Activated CD4-positive, alpha-beta T cell treated with anti-CD3 and anti-CD28 coated beads for 24 hours (primary cell): ENCODE measurements around the gene BAG1.

Source experiments
- DNase-seq, 2 donors: peaks; one replicate each; pipeline ENCODE4 v3.0.0-alpha.2; 2020; ENCODE audit warnings: low read depth in 2 of 2

Gene BAG1

DNA sequence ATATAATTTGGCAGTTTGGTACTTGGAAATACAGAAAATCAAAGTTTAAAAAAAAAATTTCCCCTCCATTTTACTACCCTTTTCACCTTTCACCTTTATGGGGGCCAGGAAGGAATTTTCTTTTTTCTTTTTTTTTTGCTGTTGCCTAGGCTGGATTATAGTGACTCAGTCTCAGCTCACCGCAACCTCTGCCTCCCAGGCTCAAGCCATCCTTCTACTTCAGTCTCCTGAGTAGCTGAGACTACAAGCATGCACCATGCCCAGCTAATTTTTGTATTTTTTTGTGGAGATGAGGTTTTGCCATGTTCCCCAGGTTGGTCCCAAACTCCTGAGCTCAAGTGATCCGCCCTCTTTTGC is 9.4 kb upstream of the BAG1 start:
- DNase-seq, result no peak

DNA sequence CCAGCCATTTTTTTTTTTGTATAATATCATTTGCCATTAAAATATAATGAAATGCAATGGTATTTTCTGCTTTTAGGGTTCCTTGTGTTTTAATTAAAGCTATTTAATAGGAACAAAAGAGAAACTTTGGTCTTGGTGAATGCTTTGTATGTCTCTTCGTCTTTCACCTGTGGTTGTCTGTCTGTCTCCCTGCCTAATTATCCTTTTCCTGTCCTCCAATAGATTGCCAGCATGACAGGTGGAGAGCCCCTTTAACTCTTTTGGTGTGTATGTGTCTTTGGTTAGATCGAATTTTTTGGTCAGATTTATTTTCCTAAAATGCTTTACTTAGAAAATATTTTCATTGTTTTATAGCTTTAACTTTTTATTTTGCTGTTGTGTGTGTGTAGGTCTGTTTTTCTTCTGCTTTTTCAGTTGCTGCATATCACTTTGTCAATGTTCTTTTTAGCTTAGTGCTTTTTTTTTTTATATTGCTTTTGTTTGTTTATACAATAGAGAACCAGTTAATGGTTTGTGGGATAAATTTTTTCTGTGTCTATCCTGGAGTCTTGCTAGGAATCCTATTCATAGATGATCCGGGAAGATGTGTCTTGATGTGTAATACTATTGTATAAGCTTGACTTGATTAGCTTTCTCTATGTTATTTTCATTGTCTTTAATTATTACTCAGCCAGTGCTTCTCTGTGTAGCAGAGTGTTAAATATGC is 8.9 kb upstream of the BAG1 start:
- DNase-seq, result no peak

DNA sequence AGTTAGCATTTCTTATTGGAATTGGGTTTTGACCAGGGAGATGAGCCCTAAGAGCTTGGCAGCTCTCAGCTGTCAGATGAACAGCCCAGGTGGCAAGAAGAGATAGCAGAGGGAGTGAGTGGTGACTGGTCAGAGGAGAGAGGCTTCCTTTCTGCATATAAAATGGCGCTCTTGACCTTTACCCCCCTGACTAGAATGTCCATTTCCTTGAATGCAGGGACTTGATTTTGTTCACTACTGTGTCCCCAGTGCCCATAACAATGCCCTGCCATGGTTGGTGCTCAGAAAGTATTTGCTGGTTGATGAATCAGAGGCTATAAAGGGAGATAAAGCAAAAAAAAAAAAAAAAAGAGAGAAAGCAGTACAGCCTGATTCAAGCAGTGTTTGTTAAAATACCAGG is 7.6 kb upstream of the BAG1 start:
- DNase-seq, result no peak

DNA sequence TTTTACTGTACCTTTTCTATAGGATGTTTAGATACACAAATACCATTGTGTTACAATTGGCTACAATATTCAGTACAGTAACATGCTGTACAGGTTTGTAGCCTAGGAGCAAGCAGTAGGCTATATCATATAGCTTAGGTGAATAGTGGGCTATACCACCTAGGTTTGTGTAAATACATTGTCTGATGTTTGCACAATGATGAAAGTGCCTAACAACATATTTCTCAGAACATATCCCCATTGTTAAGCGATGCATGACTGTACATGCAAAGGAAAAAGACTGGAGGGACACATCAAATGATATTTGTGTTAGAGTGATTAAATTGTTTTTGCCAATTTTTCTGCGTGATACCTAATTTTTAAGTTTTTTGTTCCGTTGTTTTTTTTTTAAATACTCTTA is 5.6 kb upstream of the BAG1 start:
- no peak for DNase-seq

DNA sequence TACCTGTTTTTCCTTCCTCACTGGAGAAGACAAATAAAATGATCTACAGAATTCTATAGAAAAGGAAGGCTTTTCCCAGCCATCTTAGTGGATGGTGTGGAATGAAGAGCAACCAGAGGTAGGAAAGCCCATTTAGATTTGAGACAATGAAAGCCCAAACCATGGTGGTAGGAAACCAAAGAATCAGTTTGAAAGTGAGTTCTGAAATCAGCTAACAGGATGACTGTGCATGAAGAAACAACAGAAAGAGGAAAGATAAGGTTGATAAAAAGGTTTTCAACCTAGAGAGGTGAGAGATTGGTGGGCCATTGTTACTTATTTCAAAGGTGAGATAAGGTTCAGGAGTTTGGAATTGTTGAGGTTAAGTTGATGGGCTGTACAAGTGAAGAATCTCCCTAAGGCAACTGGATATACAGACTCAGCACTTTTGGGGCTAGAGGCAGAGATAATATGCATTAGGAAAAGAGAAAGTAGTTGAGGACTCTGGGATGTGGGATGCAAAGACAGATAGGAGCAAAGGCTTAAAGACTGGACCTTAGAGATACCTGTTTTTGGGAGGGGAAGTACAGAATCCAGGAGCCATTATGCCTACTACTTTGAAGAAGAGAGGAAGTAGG is 2.8 kb upstream of the BAG1 start:
- no peak for DNase-seq

DNA sequence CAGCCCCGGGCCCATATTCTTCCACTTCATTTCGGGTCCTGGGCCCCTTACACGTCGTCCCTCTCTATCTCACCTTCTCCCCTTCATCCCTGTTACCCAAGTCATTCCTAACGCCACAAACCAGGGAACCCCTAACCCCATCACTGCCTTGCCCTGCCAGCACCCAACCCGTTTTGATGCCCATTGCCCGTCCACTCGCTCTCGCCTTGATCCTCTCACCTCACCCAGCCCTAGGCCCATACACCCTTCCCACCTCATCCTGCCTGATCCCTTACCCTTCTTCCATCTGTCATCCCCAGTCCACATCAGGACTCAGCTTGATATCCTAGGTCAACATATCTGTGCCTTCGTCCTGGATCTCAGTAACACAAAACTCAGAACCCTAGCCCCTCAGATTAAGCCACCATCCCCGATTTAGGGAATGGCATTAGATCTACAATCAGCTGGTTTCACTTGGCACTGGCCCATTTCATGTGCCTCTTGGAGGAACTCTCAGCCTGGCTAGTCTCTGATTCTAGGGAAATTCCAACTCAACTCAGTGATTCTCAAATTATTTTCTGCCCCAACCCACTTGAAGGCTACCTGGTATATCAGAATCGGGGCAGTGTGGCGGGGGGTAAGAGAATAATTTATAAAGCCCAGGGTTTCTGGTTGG is 830 bp upstream of the BAG1 start:
- no peak for DNase-seq

DNA sequence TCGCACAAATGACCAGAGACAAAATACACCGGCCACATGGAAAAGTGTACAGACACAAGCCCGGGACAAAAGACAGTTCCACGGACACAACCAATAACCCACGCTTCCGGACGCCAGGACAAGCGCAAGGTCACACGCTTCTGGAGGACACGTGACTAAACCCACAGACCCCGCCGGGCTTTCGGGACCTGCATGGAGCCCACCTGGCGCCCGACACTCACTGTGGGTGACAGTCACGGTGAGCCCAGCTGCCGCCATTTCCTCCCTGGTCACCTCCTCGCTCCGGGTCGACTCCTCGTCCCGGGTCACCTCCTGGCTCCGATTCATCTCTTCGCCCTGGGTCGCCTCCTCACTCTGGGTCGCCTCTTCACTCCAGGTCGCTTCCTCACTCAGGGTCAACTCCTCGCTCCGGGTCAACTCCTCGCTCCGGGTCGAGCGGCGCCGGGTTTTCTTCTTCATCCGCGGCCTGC is 470 bp downstream of the BAG1 start:
- peak in 1 of 2 donors; percentile 28 for DNase-seq

DNA sequence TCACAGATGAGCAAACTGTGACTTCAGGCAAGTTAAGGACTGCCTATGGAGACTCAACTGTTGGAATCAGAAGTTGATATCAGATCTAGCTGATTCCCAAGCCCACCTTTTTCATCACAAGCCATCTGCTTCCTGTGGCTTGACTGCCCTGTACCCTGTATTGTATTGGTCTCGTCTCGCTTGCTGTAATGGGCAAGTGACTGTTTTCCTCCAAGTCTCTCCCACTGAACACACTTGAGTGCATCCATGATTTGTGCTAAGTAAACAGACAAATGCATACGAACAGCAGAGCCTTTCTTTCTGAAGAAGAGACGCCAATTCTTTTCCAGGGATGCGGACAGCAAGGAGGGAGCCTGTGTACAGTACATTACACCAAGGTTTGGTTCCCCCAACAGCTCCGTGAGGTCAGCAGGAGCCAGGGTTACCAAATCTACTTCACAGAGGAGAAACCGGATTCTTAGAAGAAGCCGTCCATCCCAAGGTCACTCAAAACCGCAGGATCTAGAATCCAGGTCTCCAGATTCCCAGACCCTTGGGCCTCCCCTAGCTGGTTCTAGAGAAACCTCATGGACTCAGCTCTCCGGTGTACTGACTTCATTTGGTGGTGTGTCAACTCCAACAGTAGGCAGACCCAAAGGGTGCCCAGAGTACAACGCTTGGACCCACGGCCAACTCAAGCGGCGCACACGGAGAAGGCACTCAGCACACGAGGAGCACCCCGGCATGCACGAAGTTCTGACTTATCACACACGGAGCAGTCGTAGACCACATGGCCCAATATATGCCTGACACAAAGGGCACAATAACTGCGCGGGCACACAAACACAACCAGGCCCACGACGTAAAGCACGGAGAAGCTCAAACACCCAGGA is 1.1 kb downstream of the BAG1 start:
- DNase-seq, result no peak

DNA sequence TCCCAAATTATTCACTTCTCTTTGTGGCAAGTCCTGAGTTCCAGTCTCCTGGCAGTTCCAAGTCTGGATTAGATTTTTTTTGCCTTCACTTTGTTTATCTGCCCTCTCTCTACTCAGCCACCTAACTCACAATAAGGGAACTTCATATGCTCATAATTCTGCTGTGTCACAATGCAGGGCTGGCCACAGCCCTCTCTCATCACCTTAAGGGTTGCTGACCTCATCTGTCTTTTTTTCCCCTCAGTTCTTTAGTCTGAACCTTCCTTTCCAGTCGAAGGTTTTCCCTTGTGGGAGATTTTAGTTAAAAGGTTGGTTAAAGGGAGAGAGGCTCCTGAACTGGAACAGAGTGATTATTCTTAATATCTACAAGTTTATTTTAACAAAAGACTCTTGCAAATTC is 4.1 kb downstream of the BAG1 start:
- DNase-seq, result no peak

DNA sequence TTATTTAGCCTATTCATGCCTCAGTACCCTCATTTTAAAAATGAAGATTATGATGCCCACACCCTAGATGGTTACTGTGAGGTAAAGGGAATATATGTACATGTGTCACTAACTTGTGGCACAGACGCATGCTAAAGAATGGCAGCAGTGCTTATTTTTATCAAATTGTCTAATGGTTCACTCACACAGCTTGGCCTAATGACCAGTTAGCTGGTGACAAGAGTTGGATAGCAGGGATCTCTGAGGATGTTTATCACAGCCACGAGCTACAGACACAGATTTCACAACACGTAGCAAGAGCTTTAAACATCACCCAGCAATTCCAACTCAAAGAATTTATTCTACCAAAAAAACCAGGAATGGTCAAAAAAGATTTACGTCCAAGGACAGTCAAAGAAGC is 7.2 kb downstream of the BAG1 start:
- no peak for DNase-seq

DNA sequence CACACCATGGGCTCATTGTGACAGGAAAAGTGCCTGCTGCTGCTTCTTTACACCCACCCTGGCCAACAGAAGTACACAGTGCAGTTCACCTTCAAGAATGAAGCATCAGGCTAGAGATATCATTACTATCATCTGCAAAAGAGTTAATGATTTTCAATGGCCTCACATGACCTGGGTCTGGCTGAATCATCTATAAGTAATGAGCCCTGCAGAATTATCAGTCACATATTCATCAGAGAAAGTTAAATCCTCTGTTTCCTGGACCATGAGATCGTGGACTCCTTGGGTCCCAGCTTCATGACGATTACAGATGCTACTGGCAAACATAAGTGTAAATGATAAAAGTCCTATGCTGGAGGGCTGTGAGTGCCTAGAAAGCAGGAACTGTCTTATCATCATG is 8.3 kb downstream of the BAG1 start:
- DNase-seq, result no peak

DNA sequence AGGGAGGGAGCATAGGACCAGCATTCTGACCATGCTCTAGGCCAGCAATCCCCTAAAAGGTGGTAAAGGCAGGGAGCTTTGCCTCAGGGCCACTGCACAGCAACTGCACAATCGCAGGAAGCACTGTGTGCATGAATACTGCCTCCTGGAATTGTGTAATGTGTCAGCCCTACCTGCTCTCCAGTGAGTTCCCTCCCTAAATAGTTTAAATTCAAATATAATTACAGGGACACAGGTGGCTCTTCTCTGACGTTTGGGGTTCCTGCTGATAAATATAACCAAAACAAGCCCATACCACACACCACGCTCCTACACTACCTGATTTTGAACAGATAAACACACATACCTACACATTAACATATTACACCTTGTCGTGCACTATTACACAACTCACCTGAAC is 9.0 kb downstream of the BAG1 start:
- no peak for DNase-seq

DNA sequence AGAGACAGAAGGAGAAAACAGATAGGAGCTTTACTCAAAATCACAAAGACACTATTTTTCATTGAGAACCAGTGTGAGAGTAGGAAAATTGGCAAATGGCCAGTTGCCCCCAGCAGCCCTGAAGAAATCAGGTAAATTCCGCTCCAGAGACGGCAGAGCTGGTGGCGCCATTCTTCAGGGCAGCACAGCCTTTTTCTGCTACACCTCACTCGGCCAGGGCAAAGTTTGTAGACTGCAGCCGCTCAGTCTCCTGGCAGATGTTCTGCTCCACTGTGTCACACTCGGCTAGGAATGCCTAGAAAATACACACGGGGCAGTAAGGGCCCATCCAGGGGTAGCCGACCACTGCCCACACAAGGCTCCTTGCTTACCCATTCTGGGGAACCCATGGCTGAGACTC is 9.5 kb downstream of the BAG1 start:
- no peak for DNase-seq

DNA sequence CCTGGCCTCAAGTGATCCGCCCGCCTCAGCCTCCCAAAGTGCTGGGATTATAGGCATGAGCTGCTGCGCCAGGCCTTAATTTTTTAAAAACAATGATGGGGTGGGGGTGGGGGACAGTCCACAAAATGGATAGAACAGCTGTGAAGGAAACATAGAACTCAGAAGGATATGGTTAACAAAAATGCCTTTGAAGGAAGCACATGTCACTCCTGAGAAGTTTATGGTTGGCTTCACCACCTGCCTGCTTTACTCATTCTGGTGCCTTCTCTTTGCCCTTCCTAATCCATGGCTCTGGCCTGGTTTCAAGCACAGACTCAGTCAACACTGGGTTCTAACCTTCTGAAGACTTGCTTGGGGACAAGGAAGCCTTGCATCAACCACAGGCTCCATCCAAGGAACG is 10.3 kb downstream of the BAG1 start:
- no peak for DNase-seq

DNA sequence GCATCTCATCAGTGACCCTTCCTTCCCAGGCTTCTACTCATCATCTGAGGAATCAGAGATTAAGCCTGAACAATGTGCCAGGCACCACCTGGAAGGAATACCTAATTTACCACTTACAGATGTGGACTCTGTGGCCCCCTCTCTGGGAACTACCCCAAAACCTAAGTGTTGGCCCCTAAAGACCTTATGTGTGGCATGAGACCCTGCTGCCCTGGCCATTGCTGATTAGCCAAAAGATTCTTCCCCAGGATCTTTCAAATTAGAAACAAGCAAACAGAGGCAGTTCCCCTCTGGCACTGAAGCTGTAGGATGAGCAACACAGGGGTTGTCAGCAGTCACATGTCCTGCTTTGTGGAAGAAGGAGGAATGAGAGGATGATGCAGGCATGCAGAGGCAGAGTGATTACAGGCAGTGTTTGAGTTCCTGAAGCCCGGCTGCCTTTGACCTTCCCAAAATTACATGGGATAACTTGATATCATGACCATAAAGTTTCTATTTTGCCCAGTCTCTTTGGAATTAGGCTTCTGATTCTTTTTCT is 14.0 kb downstream of the BAG1 start:
- no peak for DNase-seq

DNA sequence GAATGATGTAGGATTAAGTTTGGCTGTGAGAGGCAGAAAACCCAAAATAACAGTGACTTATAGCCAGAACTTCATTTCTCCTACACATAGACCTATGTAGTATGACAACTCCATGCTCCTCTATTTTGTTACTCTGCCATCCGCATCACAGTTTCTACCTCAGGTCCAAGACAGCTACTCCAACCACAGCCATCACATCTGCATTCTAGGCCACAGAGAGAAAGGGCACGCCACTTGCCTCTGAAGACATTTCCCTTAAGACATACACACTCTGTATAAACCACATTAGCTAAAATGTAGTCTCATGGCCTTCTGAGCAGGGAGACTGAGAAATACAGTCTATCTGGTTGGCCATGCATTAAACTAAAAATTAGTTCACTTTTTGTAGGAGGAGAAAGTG is 14.5 kb downstream of the BAG1 start:
- DNase-seq, result no peak

DNA sequence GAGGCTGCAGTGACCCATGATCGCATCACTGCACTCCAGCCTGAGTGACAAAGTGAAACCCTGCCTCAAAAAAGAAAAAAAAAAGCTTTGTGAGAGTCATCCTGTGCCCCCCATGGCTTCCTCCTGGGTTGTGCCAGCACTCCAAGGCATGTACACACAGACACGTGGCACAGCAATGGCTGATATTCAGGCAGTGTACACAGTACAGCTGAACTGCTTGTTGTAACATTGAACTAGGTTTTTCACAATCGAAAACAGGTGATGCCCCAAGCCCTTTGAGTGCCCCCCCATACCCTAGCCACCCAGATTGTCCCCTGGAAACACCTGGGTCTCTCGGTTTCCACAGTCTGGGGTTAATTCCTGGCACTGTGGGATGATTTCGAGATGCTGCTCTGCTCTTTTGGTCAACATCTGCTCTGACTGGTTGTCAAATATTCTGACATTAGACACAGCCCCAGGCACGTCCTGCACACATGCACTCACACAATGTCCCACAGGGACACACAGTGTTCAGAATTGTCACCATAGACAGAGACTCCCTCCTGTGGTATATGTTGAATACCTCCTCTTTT is 15.3 kb downstream of the BAG1 start:
- DNase-seq, result no peak

DNA sequence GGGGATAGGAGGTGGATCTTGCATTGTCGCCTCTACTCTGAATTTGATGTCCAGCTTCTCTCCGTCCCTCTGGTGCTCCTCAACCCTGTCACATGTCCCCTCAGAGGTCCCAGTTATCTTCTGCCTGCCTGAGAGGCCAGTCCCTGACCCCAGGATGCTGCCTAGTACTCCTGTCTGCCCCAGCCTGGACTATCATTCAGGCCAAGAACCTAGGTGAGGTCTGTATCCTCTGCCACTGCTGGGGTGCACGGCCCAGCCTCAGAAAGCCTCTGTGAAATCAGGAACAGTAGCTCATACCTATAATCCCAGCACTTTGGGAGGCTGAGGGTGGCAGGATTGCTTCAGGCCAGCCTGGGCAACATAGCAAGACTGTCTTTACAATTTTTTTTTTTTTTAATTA is 15.9 kb downstream of the BAG1 start:
- no peak for DNase-seq

DNA sequence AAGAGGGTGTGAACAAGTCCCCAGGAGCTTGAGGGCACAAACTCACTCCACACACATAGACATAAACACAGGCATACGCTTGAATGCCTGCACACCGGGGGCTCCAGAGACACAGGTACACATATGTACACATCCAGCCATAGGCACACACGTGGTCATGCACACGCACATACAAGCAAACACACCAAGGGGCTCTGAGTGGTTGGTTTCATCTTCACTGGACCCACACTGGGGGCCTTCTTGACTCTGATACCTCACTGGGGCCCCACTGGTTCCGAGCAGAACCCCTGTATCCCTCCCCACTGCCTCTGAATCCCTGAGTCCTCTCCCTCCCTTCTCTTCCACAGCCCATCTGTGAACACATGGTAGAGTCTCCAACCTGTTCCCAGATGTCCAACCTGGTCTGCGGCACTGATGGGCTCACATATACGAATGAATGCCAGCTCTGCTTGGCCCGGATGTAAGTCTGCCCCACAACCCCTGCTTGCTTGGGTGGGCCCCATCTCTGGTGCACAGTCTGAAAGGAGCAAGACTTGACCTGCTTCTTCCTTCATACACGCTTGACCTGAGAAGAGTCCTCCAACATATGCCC is 18.1 kb downstream of the BAG1 start:
- DNase-seq, result no peak

DNA sequence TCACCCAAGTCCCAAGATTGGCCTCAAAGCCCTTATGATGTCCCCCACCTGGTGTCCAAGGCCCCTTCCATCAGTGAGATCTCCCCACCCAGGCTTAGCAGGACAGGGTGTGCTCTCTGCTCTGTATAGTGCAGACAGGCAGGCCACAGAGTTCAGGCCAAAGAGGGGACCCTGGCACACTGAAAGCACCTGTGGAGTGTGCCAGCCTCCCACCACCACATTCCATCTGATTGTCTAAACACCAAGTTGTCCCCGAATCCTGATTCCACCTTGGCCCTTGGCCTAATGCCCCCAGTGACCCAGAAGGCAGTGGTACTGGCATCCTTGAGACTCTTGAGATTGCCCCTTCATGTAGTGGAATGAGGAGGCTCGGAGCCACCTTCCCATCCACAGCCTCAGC is 19.2 kb downstream of the BAG1 start:
- no peak for DNase-seq

DNA sequence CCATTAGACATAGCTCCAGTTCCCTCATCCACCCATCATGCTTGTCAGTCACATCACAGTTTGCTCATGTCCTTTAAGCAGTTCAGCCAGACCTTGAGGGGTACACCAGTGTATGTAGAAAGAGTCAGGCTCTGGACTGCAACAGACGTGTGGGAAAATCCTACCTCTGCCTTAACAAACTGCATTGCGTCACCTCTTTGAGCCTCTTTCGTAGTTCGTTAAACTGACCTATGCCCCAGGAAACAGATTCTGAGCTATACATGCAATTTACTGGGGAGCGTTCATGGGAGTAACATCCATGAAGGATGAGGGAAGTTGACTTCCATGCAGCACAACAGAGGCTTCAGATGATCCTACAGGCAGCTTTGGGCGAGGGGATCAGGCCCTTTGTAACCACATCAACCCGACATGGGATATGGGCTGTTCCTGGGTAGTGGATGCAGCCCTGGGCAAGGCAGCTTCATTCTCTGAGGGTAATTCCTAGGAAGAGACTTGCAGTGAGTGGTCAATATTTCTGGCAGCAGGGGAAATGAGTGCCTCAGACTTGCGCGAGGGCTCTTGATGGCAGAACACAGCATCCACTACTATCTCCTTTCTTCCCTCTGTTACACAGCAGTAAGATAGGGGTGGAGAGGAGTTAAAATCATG is 20.2 kb downstream of the BAG1 start:
- no peak for DNase-seq
